Measurements from ENCODE around the gene DOCK11.
"Not testable (repeated sequence)": the region's sequence is repeated elsewhere in the genome, so short reads cannot be mapped to it uniquely, and the experiment has no call there.

DOCK11 gene

GRCh38 chrX:118484216-118484903 is 11.3 kb upstream of the DOCK11 start:
- Histone ChIP-seq H3K27me3 (ENCODE audit: insufficient read depth, poor library complexity, severe bottlenecking) (no peaks in the 10 kb centered on the region), H3K27ac (replicated peaks) (no peak overlapping the region), H3K4me3 (replicated peaks; ENCODE audit: insufficient read depth, low read length) (no peak overlapping the region)
- TF ChIP-seq, protein P1, sequence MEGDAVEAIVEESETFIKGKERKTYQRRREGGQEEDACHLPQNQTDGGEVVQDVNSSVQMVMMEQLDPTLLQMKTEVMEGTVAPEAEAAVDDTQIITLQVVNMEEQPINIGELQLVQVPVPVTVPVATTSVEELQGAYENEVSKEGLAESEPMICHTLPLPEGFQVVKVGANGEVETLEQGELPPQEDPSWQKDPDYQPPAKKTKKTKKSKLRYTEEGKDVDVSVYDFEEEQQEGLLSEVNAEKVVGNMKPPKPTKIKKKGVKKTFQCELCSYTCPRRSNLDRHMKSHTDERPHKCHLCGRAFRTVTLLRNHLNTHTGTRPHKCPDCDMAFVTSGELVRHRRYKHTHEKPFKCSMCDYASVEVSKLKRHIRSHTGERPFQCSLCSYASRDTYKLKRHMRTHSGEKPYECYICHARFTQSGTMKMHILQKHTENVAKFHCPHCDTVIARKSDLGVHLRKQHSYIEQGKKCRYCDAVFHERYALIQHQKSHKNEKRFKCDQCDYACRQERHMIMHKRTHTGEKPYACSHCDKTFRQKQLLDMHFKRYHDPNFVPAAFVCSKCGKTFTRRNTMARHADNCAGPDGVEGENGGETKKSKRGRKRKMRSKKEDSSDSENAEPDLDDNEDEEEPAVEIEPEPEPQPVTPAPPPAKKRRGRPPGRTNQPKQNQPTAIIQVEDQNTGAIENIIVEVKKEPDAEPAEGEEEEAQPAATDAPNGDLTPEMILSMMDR (IDR thresholded peaks at IDR 0.05; ENCODE audit: insufficient read depth, low read length): no peak
- TF ChIP-seq GABPA (IDR thresholded peaks at IDR 0.05; ENCODE audit: low read depth): no peak
- TF ChIP-seq SPI1 (IDR thresholded peaks at IDR 0.05; ENCODE audit: borderline replicate concordance, low read depth): no peak
- TF ChIP-seq POLR2AphosphoS5 (IDR thresholded peaks at IDR 0.05; ENCODE audit: low read depth): no peak
- DNase-seq (ENCODE audit: low read depth in 1 of 2, low spot score in 1 of 2): no peak

GRCh38 chrX:118486693-118487092 is 8.9 kb upstream of the DOCK11 start:
- H3K27me3 ChIP-seq (ENCODE audit: insufficient read depth, poor library complexity, severe bottlenecking); DNase-seq (ENCODE audit: low read depth in 1 of 2, low spot score in 1 of 2); H3K27ac ChIP-seq (replicated peaks); H3K4me3 ChIP-seq (replicated peaks; ENCODE audit: insufficient read depth, low read length): not testable (repeated sequence)

GRCh38 chrX:118493016-118493415 is 2.6 kb upstream of the DOCK11 start:
- Histone ChIP-seq H3K27me3 (ENCODE audit: insufficient read depth, poor library complexity, severe bottlenecking) (no peaks in the 10 kb centered on the region), H3K27ac (replicated peaks) (no peak overlapping the region), H3K4me3 (replicated peaks; ENCODE audit: insufficient read depth, low read length) (no peak overlapping the region)
- TF ChIP-seq SPI1 (IDR thresholded peaks at IDR 0.05; ENCODE audit: borderline replicate concordance, low read depth) (no peak), REST (IDR thresholded peaks at IDR 0.05; ENCODE audit: insufficient replicate concordance, low read depth) (no peak), POLR2AphosphoS5 (IDR thresholded peaks at IDR 0.05; ENCODE audit: low read depth) (no peak), GABPA (IDR thresholded peaks at IDR 0.05; ENCODE audit: low read depth) (no peak)
- TF ChIP-seq, protein P1 (IDR thresholded peaks at IDR 0.05; ENCODE audit: insufficient read depth, low read length): no peak
- no peak for DNase-seq (ENCODE audit: low read depth in 1 of 2, low spot score in 1 of 2)

DNA sequence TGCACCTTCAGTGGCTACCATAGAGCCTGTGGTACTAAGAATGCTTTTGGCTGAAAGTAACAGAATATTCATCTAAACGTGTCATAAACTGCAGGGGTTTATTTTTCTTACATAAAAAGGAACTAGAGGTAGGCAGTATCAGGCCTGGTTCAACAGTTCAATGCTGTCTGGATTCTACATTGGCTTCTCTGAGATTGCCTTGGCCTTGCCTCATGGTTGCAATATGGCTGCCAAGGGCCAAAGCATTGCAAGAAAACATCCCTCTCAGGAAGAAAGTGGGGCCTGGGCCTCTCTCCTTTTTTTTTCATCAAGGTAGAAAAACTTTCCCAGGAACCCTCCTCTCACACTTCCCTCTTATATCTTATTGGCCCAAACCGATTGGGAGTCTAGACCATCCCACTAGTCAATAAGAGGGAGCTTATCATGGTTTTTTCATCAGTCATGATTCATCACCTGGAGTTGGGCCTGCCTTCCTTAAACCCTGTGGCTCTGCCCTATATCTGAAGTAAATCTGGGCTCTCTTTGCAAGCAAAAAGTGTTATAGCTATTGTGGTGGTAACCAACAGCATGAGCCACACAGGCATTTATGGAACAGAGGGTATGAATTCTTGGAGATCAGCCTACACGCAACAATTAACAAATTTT is 1.8 kb upstream of the DOCK11 start:
- Histone ChIP-seq H3K27me3 (ENCODE audit: insufficient read depth, poor library complexity, severe bottlenecking) (no peaks in the 10 kb centered on the region), H3K27ac (replicated peaks) (no peak overlapping the region), H3K4me3 (replicated peaks; ENCODE audit: insufficient read depth, low read length) (no peak overlapping the region)
- TF ChIP-seq, protein P1 (IDR thresholded peaks at IDR 0.05; ENCODE audit: insufficient read depth, low read length): no peak
- no peak for TF ChIP-seq POLR2AphosphoS5 (IDR thresholded peaks at IDR 0.05; ENCODE audit: low read depth)
- no peak for TF ChIP-seq GABPA (IDR thresholded peaks at IDR 0.05; ENCODE audit: low read depth)
- no peak for TF ChIP-seq REST (IDR thresholded peaks at IDR 0.05; ENCODE audit: insufficient replicate concordance, low read depth)
- TF ChIP-seq SPI1 (IDR thresholded peaks at IDR 0.05; ENCODE audit: borderline replicate concordance, low read depth): no peak
- no peak for DNase-seq (ENCODE audit: low read depth in 1 of 2, low spot score in 1 of 2)
